HG03039 (cell line): ENCODE measurements around the gene AK8.
"Not testable (repeated sequence)": the region's sequence is repeated elsewhere in the genome, so short reads cannot be mapped to it uniquely, and the experiment has no call there.

Source experiments
- ATAC-seq: cut with Tn5 transposase; IDR thresholded peaks from one replicate; pipeline ENCODE4 v1.9.1; 2021; ENCODE audit warnings: mild to moderate bottlenecking, moderate library complexity; ENCODE audit not compliant: unreplicated experiment

The AK8 gene

GRCh38 chr9:132721661-132722060 lies 156.4 kb downstream of the AK8 start:
- no peak for ATAC-seq

DNA sequence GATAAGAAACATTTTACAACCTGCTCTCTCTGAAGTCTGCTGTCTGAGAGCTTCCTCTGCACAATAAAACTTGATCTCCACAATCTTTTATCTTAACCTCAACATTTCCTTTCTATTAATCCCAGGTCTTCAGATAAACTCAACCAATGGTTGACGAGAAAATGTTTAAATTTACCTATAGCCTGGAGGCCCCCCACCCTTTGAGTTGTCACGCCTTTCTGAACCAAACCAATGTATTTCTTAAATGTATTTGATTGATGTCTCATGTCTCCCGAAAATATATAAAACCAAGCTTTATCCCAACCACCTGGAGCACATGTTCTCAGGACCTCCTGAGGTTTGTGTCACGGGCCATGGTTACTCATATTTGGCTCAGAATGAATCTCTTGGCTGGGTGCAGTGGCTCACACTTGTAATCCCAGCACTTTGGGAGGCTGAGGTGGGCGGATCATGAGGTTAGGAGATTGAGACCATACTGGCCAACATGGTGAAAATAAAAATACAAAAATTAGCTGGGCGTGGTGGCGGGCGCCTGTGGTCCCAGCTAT lies 159.6 kb downstream of the AK8 start:
- not testable (repeated sequence) for ATAC-seq

DNA sequence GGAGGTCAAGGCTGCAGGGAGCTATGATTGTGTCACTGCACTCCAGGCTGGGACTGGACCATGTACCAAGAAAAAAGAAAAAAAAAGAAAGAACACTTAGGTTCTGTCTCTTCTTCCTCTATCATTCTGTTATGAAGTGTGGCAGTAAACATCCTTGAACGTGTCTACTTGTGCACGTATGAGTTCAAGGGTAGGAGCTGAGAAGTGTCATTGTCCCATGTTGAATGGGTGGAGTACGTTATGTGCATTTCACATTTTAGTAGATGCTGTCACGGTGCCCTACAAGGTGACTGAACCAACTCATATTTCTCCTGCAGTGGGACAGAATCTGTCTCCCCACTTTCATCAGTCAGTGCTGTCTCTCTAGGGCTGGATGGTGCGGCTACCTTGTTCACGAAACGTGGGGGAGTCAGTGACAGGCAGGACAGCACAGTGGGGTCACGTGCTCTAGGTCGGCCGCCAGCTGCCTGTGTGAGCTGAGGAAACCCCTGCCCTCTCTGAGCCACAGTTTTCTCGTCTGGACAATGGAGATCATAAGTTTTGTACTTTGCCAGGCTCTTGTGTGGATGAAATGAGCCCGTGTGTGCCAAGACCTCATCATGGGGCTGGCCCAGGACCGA lies 160.6 kb downstream of the AK8 start:
- ATAC-seq: no peak

- no peak for ATAC-seq
Observed at GRCh38 chr9:132716007-132716406, 162.1 kb downstream of the AK8 start.

DNA sequence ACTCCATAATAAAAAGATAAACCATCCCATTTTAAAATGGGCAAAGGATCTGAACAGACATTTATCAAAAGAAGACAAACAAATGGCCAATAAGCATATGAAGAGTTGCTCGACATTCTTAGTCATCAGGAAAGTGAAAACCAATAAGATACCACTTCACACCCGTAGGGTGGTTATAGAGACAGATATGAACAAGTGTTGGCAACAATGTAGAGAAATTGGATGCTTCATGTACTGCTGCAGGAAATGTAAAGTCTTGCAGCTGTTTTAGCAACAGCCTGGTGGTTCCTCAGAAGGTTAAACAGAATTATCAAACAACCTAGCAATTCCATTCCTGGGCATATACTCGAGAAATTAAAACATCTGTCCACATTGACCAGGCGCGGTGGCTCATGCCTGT lies 165.3 kb downstream of the AK8 start:
- no peak for ATAC-seq

GRCh38 chr9:132711846-132712245 lies 166.2 kb downstream of the AK8 start:
- ATAC-seq: no peak

- ATAC-seq: not testable (repeated sequence)
Observed at GRCh38 chr9:132711152-132711551, 166.9 kb downstream of the AK8 start.

GRCh38 chr9:132710333-132710732 lies 167.8 kb downstream of the AK8 start:
- ATAC-seq: no peak

DNA sequence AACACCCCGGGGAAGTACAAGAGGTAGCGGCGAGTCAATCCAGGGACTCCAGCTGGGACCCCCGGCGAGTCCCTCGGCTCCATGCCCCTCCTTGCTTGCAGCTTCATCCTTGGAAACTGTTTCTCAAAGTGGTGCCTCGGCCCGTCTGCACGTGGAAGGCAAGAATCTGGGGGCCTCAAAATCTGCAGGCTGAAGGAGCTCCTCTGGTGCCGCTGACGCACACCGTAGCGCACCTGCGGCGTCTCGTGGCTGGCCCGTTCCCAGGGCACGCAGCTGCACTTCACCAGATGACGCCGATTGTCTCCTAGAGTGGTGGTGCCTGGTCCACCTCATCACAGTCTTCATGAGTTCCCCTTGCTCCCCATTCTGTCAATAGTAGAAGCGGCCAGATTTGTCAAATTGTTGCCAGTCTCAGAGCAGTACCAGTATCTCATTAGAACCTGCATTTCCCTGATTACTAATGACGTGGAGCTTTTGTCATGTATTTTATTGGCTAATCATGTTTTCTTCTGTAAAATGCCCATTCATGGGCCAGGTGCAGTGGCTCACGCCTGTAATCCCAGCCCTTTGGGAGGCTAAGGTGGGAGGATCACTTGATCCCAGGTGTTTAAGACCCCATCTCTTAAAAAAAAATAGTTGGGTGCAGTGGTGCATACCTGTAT lies 169.2 kb downstream of the AK8 start:
- ATAC-seq: no peak

- no peak for ATAC-seq
Observed at GRCh38 chr9:132708239-132708638, 169.8 kb downstream of the AK8 start.

GRCh38 chr9:132703336-132703735 lies 174.7 kb downstream of the AK8 start:
- no peak for ATAC-seq

DNA sequence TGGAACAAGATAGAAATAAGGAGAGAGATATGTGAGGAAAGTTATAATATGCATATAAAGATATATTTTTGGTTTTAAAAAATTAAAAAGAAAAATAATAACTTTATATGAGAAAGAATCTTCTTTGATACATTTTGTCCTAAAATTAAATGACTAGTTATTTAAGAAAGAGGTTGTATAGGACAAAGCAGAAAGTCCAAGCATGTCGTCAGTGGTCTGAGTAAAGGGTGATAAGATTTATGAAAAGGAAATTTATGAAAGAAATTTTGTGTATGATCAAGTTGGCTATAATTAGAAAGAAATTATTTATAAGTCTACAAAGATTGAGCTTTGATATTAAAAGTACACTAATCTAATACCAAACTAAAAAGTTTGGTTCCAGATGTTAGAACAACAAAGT lies 175.8 kb downstream of the AK8 start:
- ATAC-seq: no peak

- no peak for ATAC-seq
Observed at GRCh38 chr9:132699956-132700355, 178.1 kb downstream of the AK8 start.

DNA sequence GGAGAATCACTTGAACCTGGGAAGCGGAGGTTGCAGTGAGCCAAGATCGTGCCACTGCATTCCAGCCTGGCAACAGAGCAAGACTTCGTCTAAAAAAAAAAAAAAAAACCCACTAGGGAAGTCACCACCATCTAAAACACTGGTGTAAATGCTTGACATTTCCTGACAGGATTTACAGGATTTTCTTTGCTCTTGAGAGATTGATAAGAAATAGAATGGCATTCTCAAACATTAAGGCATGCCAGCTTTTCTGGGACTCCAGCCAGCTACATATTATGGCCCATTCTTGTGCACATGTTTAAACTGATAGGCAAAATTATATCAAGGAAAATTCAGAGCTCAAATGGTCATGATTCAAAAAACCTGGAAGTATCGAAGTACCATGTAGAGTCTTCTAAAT lies 179.1 kb downstream of the AK8 start:
- ATAC-seq: no peak

DNA sequence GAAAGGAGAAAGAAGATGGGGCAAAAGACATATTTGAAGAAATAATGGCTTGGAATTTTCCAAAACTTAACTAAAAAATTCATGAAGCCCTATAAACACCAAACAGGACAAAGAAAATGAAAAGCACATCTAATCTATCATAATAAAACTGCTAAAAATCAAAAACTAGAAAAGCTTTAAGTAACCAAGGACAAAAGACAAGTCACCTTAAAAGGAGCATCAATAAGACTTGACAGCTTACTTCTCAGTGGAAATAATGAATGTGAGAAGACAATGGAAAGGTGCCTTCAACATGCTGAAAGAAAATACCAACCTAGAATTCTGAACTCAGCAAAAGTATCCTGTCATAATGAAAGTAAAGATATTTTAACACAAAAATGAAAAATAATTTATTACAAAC lies 180.9 kb downstream of the AK8 start:
- no peak for ATAC-seq

- no peak for ATAC-seq
Observed at GRCh38 chr9:132694144-132694543, 183.9 kb downstream of the AK8 start.

- ATAC-seq: no peak
Observed at GRCh38 chr9:132690696-132691095, 187.4 kb downstream of the AK8 start.

GRCh38 chr9:132683873-132684272 lies 194.2 kb downstream of the AK8 start:
- ATAC-seq: no peak

DNA sequence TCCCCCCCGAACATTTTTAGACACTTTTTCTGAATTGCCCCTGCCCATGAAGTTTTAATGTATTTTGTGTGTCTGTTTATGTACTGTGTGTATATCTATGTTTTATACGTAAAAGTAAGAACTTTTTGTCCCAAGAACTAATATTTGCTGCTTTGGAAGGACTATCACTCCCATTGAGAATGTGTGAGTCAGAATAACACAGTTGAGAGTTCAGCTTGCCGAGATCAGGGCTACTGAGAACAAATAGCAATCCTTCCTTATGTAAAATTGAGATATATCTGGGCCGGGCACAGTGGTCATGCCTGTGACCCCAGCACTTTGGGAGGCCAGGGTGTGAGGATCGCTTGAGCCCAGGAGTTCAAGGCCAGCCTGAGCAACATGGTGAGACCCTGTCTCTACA lies 196.5 kb downstream of the AK8 start:
- ATAC-seq: no peak

DNA sequence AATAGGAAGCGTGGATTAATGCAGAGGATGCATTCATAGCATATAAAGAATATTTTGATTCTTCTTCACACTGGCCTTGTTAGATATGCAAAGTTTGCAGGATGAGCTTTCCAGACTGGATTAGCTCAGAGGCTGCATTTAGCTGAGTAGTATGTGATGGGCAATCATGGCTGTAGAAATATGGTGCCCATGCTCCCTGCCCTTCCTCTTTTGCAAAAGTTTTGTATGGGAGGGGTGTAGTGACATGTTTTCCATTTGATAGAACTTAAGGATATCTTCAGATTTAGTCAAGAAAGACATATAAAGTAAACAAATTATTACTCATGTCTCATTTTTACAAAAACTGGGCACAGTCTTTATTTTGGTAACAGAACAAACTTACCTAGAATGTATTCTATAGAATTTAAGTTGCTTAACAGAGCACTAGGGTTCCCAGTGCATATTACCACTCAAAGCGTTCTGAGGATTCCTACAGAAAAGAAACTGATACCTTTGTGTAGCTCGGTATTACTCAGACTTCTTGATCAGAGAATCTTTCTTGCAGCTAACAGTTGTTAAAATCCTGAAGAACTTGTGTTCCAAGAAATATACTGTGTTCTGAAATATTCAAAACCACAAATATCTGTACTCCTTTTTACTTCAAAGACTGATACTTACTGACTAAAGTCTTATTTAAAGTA lies 198.0 kb downstream of the AK8 start:
- ATAC-seq: no peak

GRCh38 chr9:132677976-132678375 lies 200.1 kb downstream of the AK8 start:
- no peak for ATAC-seq
